Measurements from ENCODE around the gene MOB3A.
"Not testable (repeated sequence)": the region's sequence is repeated elsewhere in the genome, so short reads cannot be mapped to it uniquely, and the experiment has no call there.

MOB3A gene

GRCh38 chr19:2132731-2133490 lies 36.8 kb upstream of the MOB3A start:
- Histone ChIP-seq H3K4me1 (ENCODE audit: insufficient read depth, low read length, poor library complexity, severe bottlenecking) (no peaks in the 10 kb centered on the region), H3F3A (ENCODE audit: low read depth) (no peaks in the 10 kb centered on the region), H3K27me3 (ENCODE audit: insufficient read depth, low read length, poor library complexity, severe bottlenecking) (no peaks in the 10 kb centered on the region), H3K36me3 (ENCODE audit: insufficient read depth, low read length) (peaks cover 60% of the 10 kb centered on the region; the same call in 1 of the 2 replicates), H3K4me2 (ENCODE audit: low read depth, low read length, poor library complexity, severe bottlenecking) (no peak overlapping the region), H3K9ac (ENCODE audit: low read depth, low read length, poor library complexity, severe bottlenecking) (no peak overlapping the region), H3K9me3 (ENCODE audit: insufficient read depth, low read depth, low read length) (no peaks in the 10 kb centered on the region), H3K4me3 (ENCODE audit: low read length, poor library complexity, severe bottlenecking) (no peak overlapping the region), H3K9me2 (replicated peaks; ENCODE audit: low read depth, low read length) (no peaks in the 10 kb centered on the region), H4K20me1 (ENCODE audit: insufficient read depth, low read length, poor library complexity, severe bottlenecking) (no peaks in the 10 kb centered on the region), H3K79me2 (ENCODE audit: insufficient read depth, low read length) (no peaks in the 10 kb centered on the region), H2AFZ (ENCODE audit: low read length) (no peak overlapping the region)
- TF ChIP-seq CTCF (conservative IDR thresholded peaks at IDR 0.05; ENCODE audit: low read length) (no peak), EZH2phosphoT487 (IDR thresholded peaks at IDR 0.05; ENCODE audit: borderline replicate concordance) (no peak)

GRCh38 chr19:2132191-2132590 lies 36.1 kb upstream of the MOB3A start:
- no peak overlapping the region for H3K4me3 ChIP-seq (ENCODE audit: low read length, poor library complexity, severe bottlenecking)
- no peaks in the 10 kb centered on the region for H4K20me1 ChIP-seq (ENCODE audit: insufficient read depth, low read length, poor library complexity, severe bottlenecking)
- no peak overlapping the region for H2AFZ ChIP-seq (ENCODE audit: low read length)
- no peaks in the 10 kb centered on the region for H3K4me1 ChIP-seq (ENCODE audit: insufficient read depth, low read length, poor library complexity, severe bottlenecking)
- TF ChIP-seq EZH2phosphoT487 (IDR thresholded peaks at IDR 0.05; ENCODE audit: borderline replicate concordance): no peak
- no peak for TF ChIP-seq CTCF (conservative IDR thresholded peaks at IDR 0.05; ENCODE audit: low read length)
- no peak overlapping the region for H3K9ac ChIP-seq (ENCODE audit: low read depth, low read length, poor library complexity, severe bottlenecking)
- no peaks in the 10 kb centered on the region for H3K79me2 ChIP-seq (ENCODE audit: insufficient read depth, low read length)
- H3K4me2 ChIP-seq (ENCODE audit: low read depth, low read length, poor library complexity, severe bottlenecking): no peak overlapping the region
- H3K9me3 ChIP-seq (ENCODE audit: insufficient read depth, low read depth, low read length): no peaks in the 10 kb centered on the region
- H3K27me3 ChIP-seq (ENCODE audit: insufficient read depth, low read length, poor library complexity, severe bottlenecking): no peaks in the 10 kb centered on the region
- peaks cover 59% of the 10 kb centered on the region; the same call in 1 of the 2 replicates for H3K36me3 ChIP-seq (ENCODE audit: insufficient read depth, low read length)
- H3F3A ChIP-seq (ENCODE audit: low read depth): no peaks in the 10 kb centered on the region
- H3K9me2 ChIP-seq (replicated peaks; ENCODE audit: low read depth, low read length): no peaks in the 10 kb centered on the region

GRCh38 chr19:2131012-2131975 lies 35.2 kb upstream of the MOB3A start:
- not testable (repeated sequence) for H3F3A ChIP-seq (ENCODE audit: low read depth); H3K9me3 ChIP-seq (ENCODE audit: insufficient read depth, low read depth, low read length); H3K27me3 ChIP-seq (ENCODE audit: insufficient read depth, low read length, poor library complexity, severe bottlenecking); H3K4me1 ChIP-seq (ENCODE audit: insufficient read depth, low read length, poor library complexity, severe bottlenecking); H4K20me1 ChIP-seq (ENCODE audit: insufficient read depth, low read length, poor library complexity, severe bottlenecking); H3K79me2 ChIP-seq (ENCODE audit: insufficient read depth, low read length); H3K9me2 ChIP-seq (replicated peaks; ENCODE audit: low read depth, low read length); H2AFZ ChIP-seq (ENCODE audit: low read length); H3K4me2 ChIP-seq (ENCODE audit: low read depth, low read length, poor library complexity, severe bottlenecking); H3K9ac ChIP-seq (ENCODE audit: low read depth, low read length, poor library complexity, severe bottlenecking); H3K4me3 ChIP-seq (ENCODE audit: low read length, poor library complexity, severe bottlenecking)
- H3K36me3 ChIP-seq (ENCODE audit: insufficient read depth, low read length): peaks cover 57% of the 10 kb centered on the region; the same call in 1 of the 2 replicates

All from Loucy (cell line).